Measurements from ENCODE around the gene HEXB. TPM values are rescaled to one million over a fixed set of nuclear protein-coding genes. Genes with fewer than 3 reads are reported as not detected.
A peak's percentile ranks its signal among the peaks of the same experiment; 100 is the strongest.

Gene HEXB
- total and polyA plus RNA-seq, 2 of the 8 experiments (the other 6 are each of a cell fraction or from before 2014, with no cell fraction given), result 39.7 to 69.2 TPM

GRCh38 chr5:74642543-74642863 is 42.5 kb upstream of the HEXB start:
- H3K27me3 ChIP-seq (replicated peaks in 1 of 4; ENCODE audit: control insufficient read depth in 3 of 4, extremely low read depth in 1 of 4, insufficient read depth in 3 of 4, low read length in 3 of 4), result peaks cover 0 to 24% (median 10%) of the 10 kb centered on the region in 4 experiments; a peak in 6 of 7 replicates
- CTCF ChIA-PET (ENCODE audit: partially characterized antibody), result interaction anchor here (0.8 to 4.0 kb wide), 16 partner anchors 9 to 740 kb away, joined by 3 to 17 read pairs (median 4); no protein-coding TSS in a partner anchor
- TF ChIP-seq MAX (IDR thresholded peaks at IDR 0.05) (no peak), POLR2AphosphoS5 (IDR thresholded peaks at IDR 0.05; ENCODE audit: low read depth, low read length) (no peak), RFX5 (IDR thresholded peaks at IDR 0.05; ENCODE audit: borderline replicate concordance, low read depth, low read length) (no peak), HDAC2 (IDR thresholded peaks at IDR 0.05; ENCODE audit: borderline replicate concordance in 1 of 2, low read depth in 2 of 2, low read length in 2 of 2) (no peak), SP1 (IDR thresholded peaks at IDR 0.05; ENCODE audit: low read depth, low read length) (no peak), JUND (IDR thresholded peaks at IDR 0.05; ENCODE audit: low read length) (no peak)

More at GRCh38 chr5:74642543-74642863, 42.5 kb upstream of the HEXB start:
- POLR2A ChIA-PET (ENCODE audit: partially characterized antibody), result interaction anchor here (1.1 kb wide), 2 partner anchors 9 to 12 kb away, joined by 3 to 4 read pairs; no protein-coding TSS in a partner anchor
- Histone ChIP-seq H3K4me2 (ENCODE audit: insufficient read depth in 1 of 2, low read depth in 2 of 2, low read length in 2 of 2) (peak overlapping the region in 1 of 2 experiments; percentile 98; a peak in 3 of 4 replicates), H3K23ac (ENCODE audit: insufficient read length) (no peak overlapping the region), H3K14ac (ENCODE audit: insufficient read length) (no peak overlapping the region), H3K36me3 (ENCODE audit: control insufficient read depth in 2 of 4, insufficient read depth in 4 of 4, low read length in 3 of 4) (no peaks in the 10 kb centered on the region), H3K4ac (replicated peaks; ENCODE audit: insufficient read length, low read depth, low read length) (no peak overlapping the region), H3K9me3 (ENCODE audit: insufficient read depth in 2 of 2, low read depth in 1 of 2, low read length in 1 of 2) (no peaks in the 10 kb centered on the region), H2BK5ac (ENCODE audit: low read depth, low read length) (no peak overlapping the region), H4K5ac (ENCODE audit: insufficient read length, low read depth, low read length) (no peak overlapping the region), H3K4me3 (ENCODE audit: extremely low read depth in 1 of 4, insufficient read depth in 2 of 4, low read depth in 3 of 4, low read length in 4 of 4) (no peak overlapping the region), H2BK120ac (replicated peaks; ENCODE audit: low read depth, low read length) (no peak overlapping the region), H4K20me1 (replicated peaks in 1 of 2; ENCODE audit: control insufficient read depth in 1 of 2, insufficient read depth in 2 of 2, low read length in 2 of 2) (peaks cover under 1 to 2% of the 10 kb centered on the region in 2 experiments), H3K9ac (replicated peaks in 1 of 4; ENCODE audit: extremely low read depth in 1 of 4, low read depth in 3 of 4, low read length in 3 of 4) (no peak overlapping the region), H2BK12ac (ENCODE audit: low read depth, low read length) (no peak overlapping the region), H2BK20ac (ENCODE audit: low read length) (no peak overlapping the region), H2BK15ac (ENCODE audit: low read length) (no peak overlapping the region), H4K8ac (ENCODE audit: extremely low read depth, insufficient read depth, low read length) (no peak overlapping the region), H3K79me2 (ENCODE audit: control insufficient read depth in 1 of 2, insufficient read depth in 2 of 2, low read length in 2 of 2) (peaks cover 0 to 21% of the 10 kb centered on the region in 2 experiments; a peak in 3 of 4 replicates), H3K18ac (ENCODE audit: extremely low read depth, low read length) (no peak overlapping the region), H3K4me1 (replicated peaks in 1 of 4; ENCODE audit: control insufficient read depth in 3 of 4, insufficient read depth in 4 of 4, low read length in 3 of 4) (peaks cover 0 to 8% (median 2%) of the 10 kb centered on the region in 4 experiments; a peak in 5 of 7 replicates), H2AK5ac (ENCODE audit: low read depth, low read length) (no peak overlapping the region), H2AFZ (ENCODE audit: low read length) (no peak overlapping the region), H3K23me2 (ENCODE audit: low read depth, low read length) (peaks cover 14% of the 10 kb centered on the region; the same call in 1 of the 2 replicates), H3K56ac (replicated peaks; ENCODE audit: insufficient read length, low read depth, low read length) (no peak overlapping the region), H3K27ac (ENCODE audit: low read depth, low read length) (no peak overlapping the region), H4K91ac (replicated peaks; ENCODE audit: insufficient read length, low read length) (no peak overlapping the region), H3K79me1 (ENCODE audit: low read depth, low read length) (no peaks in the 10 kb centered on the region)
- FAIRE-seq, result no peak
- 75% methylated on average over 6 of the region's 6 CpGs; no CpG with 5 or more reads in 1 of the 2 experiments for WGBS, 2 experiments (ENCODE audit: extremely low coverage in 1 of 2, insufficient coverage in 1 of 2, insufficient read length in 1 of 2, insufficient replicate concordance in 2 of 2, low coverage in 1 of 2, low lambda C conversion rate in 2 of 2, missing lambda C conversion rate in 1 of 2)
- DNase-seq (ENCODE audit: low read depth in 1 of 2, low spot score in 2 of 2), result no peak
